Spleen (tissue), 11 donors: ENCODE data around the gene TNS2. TPM values are rescaled to one million over a fixed set of nuclear protein-coding genes. Genes with fewer than 3 reads are reported as not detected.

Experiments used
- DNase-seq: peaks from one replicate; pipeline ENCODE4 v3.0.0-alpha.2; 2020
- H3K27ac ChIP-seq, 8 donors: fragments of 200-600 bp; sonication (generic) in 7 of 8; 1 replicate in 4 of 8; 2 replicates in 4 of 8; pipeline versions ENCODE4 v1.5.0 to v1.8.0; 2016 to 2021; ENCODE audit warnings: inconsistent platforms in 4 of 8, mild to moderate bottlenecking in 4 of 8, moderate library complexity in 1 of 8
- H3K27me3 ChIP-seq, 7 donors: fragments of 200-600 bp; sonication (generic) in 6 of 7; replicated peaks in 1 of 7; 1 replicate in 4 of 7; 2 replicates in 3 of 7; pipeline versions ENCODE4 v1.5.0 to v1.8.0; 2016 to 2021; ENCODE audit warnings: inconsistent platforms in 3 of 7, mild to moderate bottlenecking in 1 of 7
- H3K36me3 ChIP-seq, 6 donors: fragments of 200-600 bp; sonication (generic) in 5 of 6; 1 replicate in 4 of 6; 2 replicates in 2 of 6; pipeline versions ENCODE4 v1.5.0 to v1.8.0; 2016 to 2021; ENCODE audit warnings: inconsistent platforms in 2 of 6
- H3K4me1 ChIP-seq, 6 donors: fragments of 200-600 bp; sonication (generic) in 5 of 6; 1 replicate in 3 of 6; 2 replicates in 3 of 6; pipeline versions ENCODE4 v1.5.0 to v1.8.0; 2016 to 2021; ENCODE audit warnings: inconsistent platforms in 3 of 6
- H3K4me3 ChIP-seq, 8 donors: fragments of 200-600 bp; sonication (generic) in 7 of 8; 1 replicate in 4 of 8; 2 replicates in 4 of 8; pipeline versions ENCODE4 v1.5.0 to v1.8.0; 2016 to 2021; ENCODE audit warnings: inconsistent platforms in 4 of 8, mild to moderate bottlenecking in 4 of 8, moderate library complexity in 2 of 8
- H3K9me3 ChIP-seq, 8 donors: fragments of 200-600 bp; sonication (generic) in 7 of 8; 1 replicate in 4 of 8; 2 replicates in 4 of 8; pipeline versions ENCODE4 v1.5.0 to v1.8.0; 2016 to 2021; ENCODE audit warnings: inconsistent platforms in 4 of 8
- CTCF ChIP-seq, 11 experiments: fragments of 200-600 bp in 7 of 11; fragments of 450-650 bp in 4 of 11; sonication (generic) in 4 of 11; IDR thresholded peaks in 8 of 11; conservative IDR thresholded peaks in 3 of 11; 1 replicate in 7 of 11; 2 replicates in 4 of 11; pipeline versions ENCODE4 v1.4.0 to v1.8.0; 2016 to 2021; ENCODE audit warnings: antibody characterized with exemption in 11 of 11, inconsistent platforms in 4 of 11, mild to moderate bottlenecking in 1 of 11
- POLR2A ChIP-seq, 3 donors: fragments of 450-650 bp; IDR thresholded peaks; one replicate each; pipeline ENCODE4 v1.5.1; 2017; ENCODE audit warnings: antibody characterized with exemption in 3 of 3, mild to moderate bottlenecking in 1 of 3
- POLR2AphosphoS5 ChIP-seq, 3 donors: sonication (generic); formaldehyde crosslinking; IDR thresholded peaks; one replicate each; pipeline ENCODE4 v1.5.1; 2017; ENCODE audit warnings: antibody characterized with exemption in 3 of 3
- WGBS, 5 donors: extraction: QIAGEN DNeasy Blood & Tissue Kit in 3 of 5; methylation state at CpG; one replicate each; pipeline versions ENCODE4 v1.1.5 to v1.1.7; 2013 to 2018; 5-methylcytosine and 5-hydroxymethylcytosine counted together
- intact Hi-C: fragments of 100-400 bp; cut with DNase I; formaldehyde crosslinking; loops from one replicate; pipeline ENCODE4 v1.15.0; 2023; ENCODE audit warnings: low total_unique reads
- polyA plus RNA-seq, 3 donors: library from polyadenylated mRNA; stranded (reverse); fragments of 200-250 nt; gene quantifications; one replicate each; pipeline ENCODE4 v1.2.1, GENCODE V29; 2013
- total RNA-seq, 7 donors: library from RNA; depleted of rRNA in 3 of 7; stranded (reverse); fragments of >200 nt in 3 of 7; fragmentation: NEBNext Ultra II Directional in 4 of 7; extraction: Animal tissue kit (Norgen Biotek cat#: 25700) in 4 of 7; gene quantifications; one replicate each; pipeline versions ENCODE4 v1.1.0 to v1.2.1, GENCODE V29; 2016 to 2021
- donor health status: healthy with polysubstance abuse.
- donor health status: DM: no; HTN: no; CAD: no; lungs with moderate emphysema.
- donor health status: DM: no; HTN: no; CAD: no.
- donor health status: Bipolar disorder and iron deficiency.
- donor health status: healthy.
- donor health status: DM: no; HTN: no; CAD: no.
- donor health status: DM: yes; HTN: yes; CAD: no.

Gene TNS2
- total and polyA plus RNA-seq, 10 donors: 36.6 to 301 (median 162) TPM

- peaks cover 8 to 91% (median 37%) of the 10 kb centered on the region in 6 donors for H3K4me1 ChIP-seq
- peak; percentile 63 for DNase-seq
- H3K4me3 ChIP-seq: no peak overlapping the region
- H3K36me3 ChIP-seq: peaks cover 0 to 100% (median 65%) of the 10 kb centered on the region in 6 donors
- H3K27ac ChIP-seq: peak overlapping the region in 5 of 8 donors; percentile 48 to 94 (median 59)
- H3K27me3 ChIP-seq: peaks cover 0 to 11% (median 0%) of the 10 kb centered on the region in 7 donors
- TF ChIP-seq CTCF (IDR thresholded peaks at IDR 0.05 in 8 of 11, conservative IDR thresholded peaks at IDR 0.05 in 3 of 11) (no peak), POLR2AphosphoS5 (IDR thresholded peaks at IDR 0.05) (peak; percentile 43 to 48 (median 46)), POLR2A (IDR thresholded peaks at IDR 0.05) (no peak)
- intact Hi-C loops: no loop called here
- 73 to 84% (median 79%) methylated on average over 19 to 20 of the region's 20 CpGs for WGBS, 5 donors
- no peaks in the 10 kb centered on the region for H3K9me3 ChIP-seq
Observed at GRCh38 chr12:53062011-53062961, 12.4 kb downstream of the TNS2 start.

GRCh38 chr12:53062977-53063707, 13.3 kb downstream of the TNS2 start:
- Histone ChIP-seq H3K27ac (peak overlapping the region in 5 of 8 donors; percentile 48 to 94 (median 59)), H3K36me3 (peaks cover 0 to 100% (median 60%) of the 10 kb centered on the region in 6 donors), H3K4me1 (peaks cover 8 to 91% (median 40%) of the 10 kb centered on the region in 6 donors), H3K27me3 (peaks cover 0 to 11% (median 0%) of the 10 kb centered on the region in 7 donors), H3K4me3 (no peak overlapping the region), H3K9me3 (no peaks in the 10 kb centered on the region)
- intact Hi-C loops: no loop called here
- TF ChIP-seq POLR2A (IDR thresholded peaks at IDR 0.05): no peak
- TF ChIP-seq CTCF (IDR thresholded peaks at IDR 0.05 in 8 of 11, conservative IDR thresholded peaks at IDR 0.05 in 3 of 11): no peak
- peak; percentile 21 to 75 (median 46) for TF ChIP-seq POLR2AphosphoS5 (IDR thresholded peaks at IDR 0.05)
- DNase-seq: peak; percentile 74
- 71 to 89% (median 78%) methylated on average over 11 to 14 of the region's 14 CpGs for WGBS, 5 donors

- Histone ChIP-seq H3K4me1 (peaks cover 8 to 91% (median 45%) of the 10 kb centered on the region in 6 donors), H3K27me3 (peaks cover 0 to 11% (median 0%) of the 10 kb centered on the region in 7 donors), H3K27ac (peak overlapping the region in 5 of 8 donors; percentile 21 to 94 (median 59)), H3K4me3 (no peak overlapping the region), H3K9me3 (no peaks in the 10 kb centered on the region), H3K36me3 (peaks cover 0 to 100% (median 57%) of the 10 kb centered on the region in 6 donors)
- DNase-seq: peak; percentile 43
- intact Hi-C loops: no loop called here
- 65 to 83% (median 77%) methylated on average over 12 to 13 of the region's 13 CpGs for WGBS, 5 donors
- TF ChIP-seq POLR2A (IDR thresholded peaks at IDR 0.05) (no peak), POLR2AphosphoS5 (IDR thresholded peaks at IDR 0.05) (peak; percentile 4 to 72 (median 56)), CTCF (IDR thresholded peaks at IDR 0.05 in 8 of 11, conservative IDR thresholded peaks at IDR 0.05 in 3 of 11) (no peak)
Observed at GRCh38 chr12:53063708-53064612, 14.1 kb downstream of the TNS2 start.
